ENCODE measurements around the gene ERVFRD-1.

Gene ERVFRD-1

GRCh38 chr6:11110921-11111768 lies at the start of gene ERVFRD-1:
ERVFRD-1 (minus strand) TSS chr6:11111725; CDS start chr6:11105310, 6,415 bp downstream.
- H3K4me3 ChIP-seq (ENCODE audit: low read depth, low read length): no peak within 1 kb of the TSS
- TF ChIP-seq CTCF (IDR thresholded peaks at IDR 0.05; ENCODE audit: borderline replicate concordance, insufficient read depth, low read depth, low read length): no peak

- TF ChIP-seq CTCF (IDR thresholded peaks at IDR 0.05; ENCODE audit: borderline replicate concordance, insufficient read depth, low read depth, low read length): no peak
- no peak overlapping the region for H3K4me3 ChIP-seq (ENCODE audit: low read depth, low read length)
These were observed 48.7 kb upstream of the ERVFRD-1 start for GRCh38 chr6:11160199-11160598.

GRCh38 chr6:11155589-11155988 lies 44.1 kb upstream of the ERVFRD-1 start:
- no peak for TF ChIP-seq CTCF (IDR thresholded peaks at IDR 0.05; ENCODE audit: borderline replicate concordance, insufficient read depth, low read depth, low read length)
- H3K4me3 ChIP-seq (ENCODE audit: low read depth, low read length): no peak overlapping the region

GRCh38 chr6:11153447-11153846 lies 41.9 kb upstream of the ERVFRD-1 start:
- TF ChIP-seq CTCF (IDR thresholded peaks at IDR 0.05; ENCODE audit: borderline replicate concordance, insufficient read depth, low read depth, low read length): no peak
- no peak overlapping the region for H3K4me3 ChIP-seq (ENCODE audit: low read depth, low read length)

GRCh38 chr6:11152581-11152980 lies 41.1 kb upstream of the ERVFRD-1 start:
- no peak overlapping the region for H3K4me3 ChIP-seq (ENCODE audit: low read depth, low read length)
- no peak for TF ChIP-seq CTCF (IDR thresholded peaks at IDR 0.05; ENCODE audit: borderline replicate concordance, insufficient read depth, low read depth, low read length)

- no peak for TF ChIP-seq CTCF (IDR thresholded peaks at IDR 0.05; ENCODE audit: borderline replicate concordance, insufficient read depth, low read depth, low read length)
- no peak overlapping the region for H3K4me3 ChIP-seq (ENCODE audit: low read depth, low read length)
These were observed 40.0 kb upstream of the ERVFRD-1 start for GRCh38 chr6:11151488-11151887.

GRCh38 chr6:11149551-11149950 lies 38.0 kb upstream of the ERVFRD-1 start:
- TF ChIP-seq CTCF (IDR thresholded peaks at IDR 0.05; ENCODE audit: borderline replicate concordance, insufficient read depth, low read depth, low read length): no peak
- H3K4me3 ChIP-seq (ENCODE audit: low read depth, low read length): no peak overlapping the region

Measured in GM12875 (cell line).